Measurements from ENCODE around the gene C16orf74. TPM values are rescaled to one million over a fixed set of nuclear protein-coding genes. Genes with fewer than 3 reads are reported as not detected.

The C16orf74 gene
- total RNA-seq, 4 donors from 2014 or later = 0.52 to 1.9 (median 0.94) TPM; not detected in 1

- WGBS, 2 donors (ENCODE audit: low coverage in 1 of 2) = no CpG with 5 or more reads among the region's 15 CpGs
- no peak for TF ChIP-seq CTCF (IDR thresholded peaks at IDR 0.05)
- TF ChIP-seq EP300 (IDR thresholded peaks at IDR 0.05) = no peak
- Histone ChIP-seq H3K4me3 (no peak overlapping the region), H3K4me1 (peaks cover 0 to 31% (median 18%) of the 10 kb centered on the region in 3 donors), H3K9me3 (no peaks in the 10 kb centered on the region), H3K36me3 (no peaks in the 10 kb centered on the region), H3K27ac (no peak overlapping the region), H3K27me3 (no peaks in the 10 kb centered on the region)
- ATAC-seq = no peak
These were observed 1.0 kb upstream of the C16orf74 start for GRCh38 chr16:85751698-85752501.

GRCh38 chr16:85750146-85750826 is 610 bp downstream of the C16orf74 start:
- Histone ChIP-seq H3K4me3 (peak overlapping the region; percentile 36 to 65), H3K27me3 (no peaks in the 10 kb centered on the region), H3K9me3 (no peaks in the 10 kb centered on the region), H3K4me1 (peaks cover 0 to 31% (median 18%) of the 10 kb centered on the region in 3 donors), H3K27ac (peak overlapping the region in 1 of 4 donors; percentile 22), H3K36me3 (no peaks in the 10 kb centered on the region)
- no CpG with 5 or more reads among the region's 51 CpGs for WGBS, 2 donors (ENCODE audit: low coverage in 1 of 2)
- ATAC-seq = peak; percentile 18
- TF ChIP-seq CTCF (IDR thresholded peaks at IDR 0.05) (peak in 1 of 4 experiments; percentile 6), POLR2A (IDR thresholded peaks at IDR 0.05) (no peak), POLR2AphosphoS5 (IDR thresholded peaks at IDR 0.05) (no peak), EP300 (IDR thresholded peaks at IDR 0.05) (no peak)

GRCh38 chr16:85749771-85750145 is 1.1 kb downstream of the C16orf74 start:
- H3K27me3 ChIP-seq = no peaks in the 10 kb centered on the region
- peaks cover 0 to 31% (median 18%) of the 10 kb centered on the region in 3 donors for H3K4me1 ChIP-seq
- H3K36me3 ChIP-seq = no peaks in the 10 kb centered on the region
- H3K27ac ChIP-seq = no peak overlapping the region
- no peaks in the 10 kb centered on the region for H3K9me3 ChIP-seq
- no peak for ATAC-seq
- 67 to 80% methylated on average over 1 to 3 of the region's 14 CpGs for WGBS, 2 donors (ENCODE audit: low coverage in 1 of 2)
- no peak for TF ChIP-seq POLR2AphosphoS5 (IDR thresholded peaks at IDR 0.05)
- TF ChIP-seq POLR2A (IDR thresholded peaks at IDR 0.05) = no peak
- no peak for TF ChIP-seq CTCF (IDR thresholded peaks at IDR 0.05)
- no peak for TF ChIP-seq EP300 (IDR thresholded peaks at IDR 0.05)
- peak overlapping the region in 1 of 2 donors; percentile 65 for H3K4me3 ChIP-seq

- Histone ChIP-seq H3K27me3 (no peaks in the 10 kb centered on the region), H3K36me3 (no peaks in the 10 kb centered on the region), H3K9me3 (no peaks in the 10 kb centered on the region), H3K4me3 (no peak overlapping the region), H3K27ac (no peak overlapping the region), H3K4me1 (peaks cover 0 to 22% (median 14%) of the 10 kb centered on the region in 3 donors)
- TF ChIP-seq POLR2A (IDR thresholded peaks at IDR 0.05) = no peak
- TF ChIP-seq CTCF (IDR thresholded peaks at IDR 0.05) = no peak
- no peak for TF ChIP-seq EP300 (IDR thresholded peaks at IDR 0.05)
- no peak for TF ChIP-seq POLR2AphosphoS5 (IDR thresholded peaks at IDR 0.05)
- WGBS, 2 donors (ENCODE audit: low coverage in 1 of 2) = 80 to 100% methylated on average over 2 of the region's 13 CpGs
- no peak for ATAC-seq
These were observed 4.3 kb downstream of the C16orf74 start for GRCh38 chr16:85746460-85747215.

All from gastroesophageal sphincter (tissue), 4 donors.